Hair follicle dermal papilla cell (primary cell): Measurements from ENCODE around the gene POMP. TPM values are rescaled to one million over a fixed set of nuclear protein-coding genes. Genes with fewer than 3 reads are reported as not detected.

ENCODE experiments used
- small RNA-seq: library from RNA; depleted of rRNA; stranded (forward); fragments of <200 nt; gene quantifications from one replicate; pipeline ENCODE3, GENCODE V24; 2012
- total RNA-seq: library from RNA; depleted of rRNA; stranded (reverse); fragments of >200 nt; gene quantifications from 2 replicates; pipeline ENCODE4 v1.2.3, GENCODE V29; 2012

POMP gene, protein sequence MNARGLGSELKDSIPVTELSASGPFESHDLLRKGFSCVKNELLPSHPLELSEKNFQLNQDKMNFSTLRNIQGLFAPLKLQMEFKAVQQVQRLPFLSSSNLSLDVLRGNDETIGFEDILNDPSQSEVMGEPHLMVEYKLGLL
- total RNA-seq = 44.5 and 46.0 TPM in 2 replicates

DNA sequence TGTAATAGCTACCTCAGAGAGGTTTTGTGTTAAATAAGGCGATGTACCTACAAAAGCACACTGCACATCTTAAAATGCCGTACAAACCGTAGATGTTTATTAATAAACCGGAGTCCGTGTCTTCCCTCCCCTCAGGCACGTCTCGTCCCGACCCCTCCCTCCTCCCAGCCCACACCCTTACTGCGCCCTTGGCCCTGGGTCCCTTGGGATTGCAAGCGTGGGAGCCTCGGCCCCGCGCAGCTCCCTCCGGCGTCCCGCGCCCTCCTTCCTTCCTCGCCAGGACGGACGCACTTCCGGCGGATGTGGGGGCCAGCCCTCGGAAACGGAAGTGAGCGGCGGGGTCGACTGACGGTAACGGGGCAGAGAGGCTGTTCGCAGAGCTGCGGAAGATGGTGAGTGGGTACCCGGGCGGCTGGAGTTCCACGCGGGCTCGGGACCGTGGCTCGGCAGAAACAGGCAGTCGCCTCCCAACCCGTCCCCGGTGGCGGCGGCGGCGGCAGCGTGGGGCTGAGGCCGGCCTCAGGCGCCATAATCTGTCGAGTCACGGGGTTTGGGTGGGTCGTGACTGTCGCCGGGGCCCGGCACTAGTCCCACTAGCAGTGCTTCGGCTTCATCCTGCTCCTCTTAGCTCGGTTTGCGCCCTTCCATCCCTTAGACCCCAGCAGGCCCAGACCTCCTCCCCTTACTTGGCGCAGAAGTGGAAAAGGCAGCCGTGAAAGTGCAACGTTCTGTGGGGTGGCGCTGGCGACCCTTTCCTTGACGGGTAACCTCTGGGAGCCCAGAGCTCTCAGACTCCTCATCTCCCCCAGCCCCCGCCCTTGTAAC is at the start of gene POMP:
Gene POMP, plus strand, starts transcription at position 335 of the 825 bp plus-strand sequence. Its CDS starts 55 bp downstream, at position 390.

DNA sequence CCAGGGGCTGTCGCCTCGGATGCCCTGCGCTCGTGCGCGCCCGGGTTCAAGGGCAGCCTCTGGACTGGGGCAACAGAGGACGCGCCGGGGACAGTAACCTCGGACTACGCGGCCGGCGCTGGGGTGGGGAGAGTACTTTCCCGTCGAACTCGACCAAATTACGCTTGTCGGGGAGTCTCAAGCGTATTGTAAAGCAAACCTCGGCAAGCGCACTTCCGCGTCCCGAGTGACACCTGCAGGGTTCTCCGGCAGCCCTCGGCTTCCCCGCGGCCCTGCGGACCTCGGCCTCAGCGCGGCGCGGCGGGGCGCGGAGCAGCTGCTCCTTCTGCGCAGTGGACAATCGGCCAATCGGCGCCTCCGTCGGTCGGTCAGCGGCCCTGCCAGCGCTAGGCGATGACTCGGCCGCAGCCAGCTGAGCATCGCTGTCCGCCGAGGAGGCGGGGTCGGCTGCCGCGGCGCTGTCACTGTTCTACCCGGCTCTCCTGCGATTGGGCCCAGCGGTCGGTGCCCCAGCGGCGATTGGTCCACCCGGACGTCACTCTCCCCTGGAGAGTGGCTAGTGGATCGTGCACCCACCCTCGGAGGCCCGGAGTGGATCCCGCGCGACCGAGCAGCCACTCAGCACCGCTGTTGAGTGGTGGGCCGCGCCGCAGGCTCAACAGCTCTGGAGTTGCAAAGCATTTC is 59.8 kb downstream of the POMP start, which contains the start of gene SLC46A3:
Gene SLC46A3, minus strand, starts transcription at position 428 of the 684 bp plus-strand sequence. CDS start 972 bp downstream, outside the sequence.

Small RNA genes within 50 kb of the gene (small RNA-seq; reads per million reads assigned to genes)
- gene RF00019 (not detected), gene RNU6-53P (not detected)

Other genes starting within 250 kb of the POMP start
- gene FLT1, start 164.0 kb upstream of the POMP start, total RNA-seq = 0.32 and 0.73 TPM in 2 replicates
- gene SLC46A3, start 59.8 kb downstream of the POMP start, total RNA-seq = 6.6 and 8.4 TPM in 2 replicates
- gene MTUS2, start 161.2 kb downstream of the POMP start, total RNA-seq = 5.5 and 7.4 TPM in 2 replicates